Thoracic aorta (tissue), 2 donors: ENCODE results near the gene CLMN. TPM values are rescaled to one million over a fixed set of nuclear protein-coding genes. Genes with fewer than 3 reads are reported as not detected.

Experiments used
- ATAC-seq: fragments of 150-250 bp; one replicate; pipeline ENCODE4 v1.8.0; 2017; ENCODE audit warnings: low read depth; ENCODE audit not compliant: insufficient number of reproducible peaks, low FRiP score
- DNase-seq: peaks from one replicate; pipeline ENCODE4 v3.0.0-alpha.2; 2020; ENCODE audit warnings: low spot score
- H3K27ac ChIP-seq, 2 donors: fragments of 200-600 bp; sonication (generic); 1 replicate in 1 of 2; 2 replicates in 1 of 2; pipeline ENCODE4 v1.5.1; 2016; ENCODE audit warnings: mild to moderate bottlenecking in 2 of 2, moderate library complexity in 2 of 2
- H3K27me3 ChIP-seq: fragments of 200-600 bp; sonication (generic); replicated peaks from 2 replicates; pipeline ENCODE4 v1.6.0; 2016; ENCODE audit warnings: mild to moderate bottlenecking; ENCODE audit not compliant: insufficient read depth
- H3K36me3 ChIP-seq: fragments of 200-600 bp; sonication (generic); one replicate; pipeline ENCODE4 v1.5.1; 2016
- H3K4me1 ChIP-seq, 2 donors: fragments of 200-600 bp; sonication (generic); 1 replicate in 1 of 2; 2 replicates in 1 of 2; pipeline versions ENCODE4 v1.5.1 to v1.6.0; 2016; ENCODE audit warnings: low read depth in 2 of 2, mild to moderate bottlenecking in 1 of 2; ENCODE audit not compliant: control insufficient read depth in 1 of 2
- H3K4me3 ChIP-seq: fragments of 200-600 bp; sonication (generic); 2 replicates; pipeline ENCODE4 v1.5.1; 2016; ENCODE audit warnings: mild to moderate bottlenecking
- H3K9me3 ChIP-seq: fragments of 200-600 bp; sonication (generic); 2 replicates; pipeline ENCODE4 v1.5.1; 2016
- CTCF ChIP-seq: fragments of 200-600 bp; sonication (generic); IDR thresholded peaks from one replicate; pipeline ENCODE4 v1.5.1; 2019; ENCODE audit warnings: antibody characterized with exemption
- total RNA-seq, 2 donors: library from RNA; depleted of rRNA; stranded (reverse); fragments of >200 nt; gene quantifications; one replicate each; pipeline versions ENCODE4 v1.1.0 to v1.2.3, GENCODE V29; 2016

The CLMN gene
- total RNA-seq, 2 donors from 2014 or later = 7.3 to 10.4 TPM

GRCh38 chr14:95313707-95314106 is 6.0 kb downstream of the CLMN start:
- DNase-seq (no peak), ATAC-seq (no peak)
- Histone ChIP-seq H3K4me3 (no peak overlapping the region), H3K27ac (no peak overlapping the region), H3K27me3 (no peaks in the 10 kb centered on the region), H3K36me3 (no peaks in the 10 kb centered on the region), H3K4me1 (peaks cover 4 to 10% of the 10 kb centered on the region in 2 donors), H3K9me3 (no peaks in the 10 kb centered on the region)
- TF ChIP-seq CTCF = no peak

DNA sequence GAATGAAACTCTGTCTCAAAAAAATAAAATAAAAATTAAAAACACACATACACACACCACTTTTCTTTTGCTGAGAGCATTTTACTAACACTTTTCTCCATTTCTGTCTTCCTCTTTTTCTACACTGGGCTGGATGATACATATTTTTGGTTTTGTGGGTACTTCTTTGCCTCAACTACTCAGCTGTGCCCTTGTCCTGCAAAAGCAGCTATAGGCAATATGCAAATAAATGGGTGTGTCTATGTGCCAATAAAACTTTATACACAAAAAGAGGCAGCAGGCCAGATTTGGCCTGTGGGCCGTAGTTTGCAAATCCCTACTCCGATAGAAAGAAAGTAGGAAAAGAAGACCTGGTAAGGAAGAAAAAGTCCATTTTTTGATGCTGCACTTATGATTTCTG is 6.5 kb downstream of the CLMN start:
- Histone ChIP-seq H3K27me3 (no peaks in the 10 kb centered on the region), H3K4me1 (peaks cover 4 to 10% of the 10 kb centered on the region in 2 donors), H3K36me3 (no peaks in the 10 kb centered on the region), H3K27ac (no peak overlapping the region), H3K4me3 (no peak overlapping the region), H3K9me3 (no peaks in the 10 kb centered on the region)
- ATAC-seq (no peak), DNase-seq (no peak)
- no peak for TF ChIP-seq CTCF

DNA sequence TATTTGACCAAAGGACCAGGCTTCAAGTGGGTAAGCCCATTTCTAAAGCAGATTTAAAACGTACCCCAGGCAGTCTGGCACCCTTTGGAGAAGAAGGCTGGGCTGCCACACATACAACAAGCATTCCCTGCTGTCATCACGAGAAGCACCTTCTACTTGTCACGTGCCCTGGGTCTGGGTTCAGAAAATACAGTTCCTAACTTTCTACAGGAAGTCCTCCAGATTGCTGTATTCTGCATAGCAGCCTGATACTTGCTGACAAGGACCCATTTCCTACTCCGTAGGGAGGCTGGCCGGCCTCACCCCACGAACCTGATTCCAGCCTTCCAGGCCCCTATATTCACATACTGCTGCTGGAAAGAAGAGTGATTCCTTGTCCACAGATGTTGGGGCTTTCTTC is 7.4 kb downstream of the CLMN start:
- Histone ChIP-seq H3K4me1 (peaks cover 4 to 10% of the 10 kb centered on the region in 2 donors), H3K27ac (peak overlapping the region in 1 of 2 donors; percentile 10), H3K36me3 (no peaks in the 10 kb centered on the region), H3K4me3 (no peak overlapping the region), H3K27me3 (no peaks in the 10 kb centered on the region), H3K9me3 (no peaks in the 10 kb centered on the region)
- DNase-seq (no peak), ATAC-seq (no peak)
- TF ChIP-seq CTCF = no peak

- Histone ChIP-seq H3K36me3 (no peaks in the 10 kb centered on the region), H3K4me1 (peaks cover 4 to 10% of the 10 kb centered on the region in 2 donors), H3K9me3 (no peaks in the 10 kb centered on the region), H3K4me3 (no peak overlapping the region), H3K27me3 (no peaks in the 10 kb centered on the region), H3K27ac (peak overlapping the region in 1 of 2 donors; percentile 10)
- no peak for TF ChIP-seq CTCF
- no peak for DNase-seq
- ATAC-seq = no peak
Measured at GRCh38 chr14:95311752-95312151, 8.0 kb downstream of the CLMN start.

DNA sequence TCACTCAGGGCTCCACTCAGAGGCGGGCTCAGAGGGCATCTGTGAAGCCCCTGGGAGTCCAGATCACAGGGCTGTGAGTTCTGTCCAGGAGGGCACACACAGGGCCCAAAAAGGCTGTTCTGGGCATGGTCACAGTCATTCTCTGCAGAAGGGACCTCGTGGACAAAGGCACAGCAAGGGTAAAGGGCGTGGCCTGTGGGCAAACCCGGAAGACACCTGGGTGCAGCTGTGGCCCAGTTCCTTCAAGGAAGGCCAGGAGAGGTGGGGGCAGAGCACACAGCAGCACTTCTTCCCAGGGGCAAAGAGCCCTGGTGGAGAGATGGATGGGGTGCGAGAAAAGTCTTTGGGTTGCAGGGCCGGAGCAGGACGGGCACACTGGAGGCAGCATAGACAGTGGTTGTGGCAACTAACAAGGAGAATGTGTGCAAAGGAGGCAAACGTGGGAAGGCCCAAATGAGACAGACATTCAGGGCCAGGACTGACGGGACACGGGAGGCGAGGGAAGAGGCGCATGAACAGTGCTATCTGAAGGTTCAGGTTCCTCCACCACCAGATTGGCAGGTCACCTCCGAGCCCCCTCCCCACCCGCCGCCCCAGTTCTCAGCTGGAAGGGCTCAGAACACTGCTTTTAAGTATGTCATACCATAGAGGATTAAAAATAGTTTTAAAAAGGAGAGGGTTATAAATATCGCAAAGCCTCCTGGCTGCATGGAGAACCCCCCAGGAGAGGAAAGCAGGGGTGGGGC is 8.9 kb downstream of the CLMN start:
- Histone ChIP-seq H3K27me3 (no peaks in the 10 kb centered on the region), H3K36me3 (no peaks in the 10 kb centered on the region), H3K4me3 (no peak overlapping the region), H3K9me3 (no peaks in the 10 kb centered on the region), H3K27ac (no peak overlapping the region), H3K4me1 (peaks cover 4 to 10% of the 10 kb centered on the region in 2 donors)
- no peak for TF ChIP-seq CTCF
- DNase-seq = no peak
- ATAC-seq = no peak
